HG03066 (cell line): ENCODE data around the gene RHBDL3.
A peak's percentile ranks its signal among the peaks of the same experiment; 100 is the strongest.

Source experiments
- ATAC-seq: cut with Tn5 transposase; IDR thresholded peaks from one replicate; pipeline ENCODE4 v1.9.1; 2021; ENCODE audit warnings: low read depth; ENCODE audit not compliant: unreplicated experiment

The RHBDL3 gene

GRCh38 chr17:32266389-32267301 is 1.0 kb downstream of the RHBDL3 start:
- ATAC-seq: no peak

- no peak for ATAC-seq
These were observed 2.1 kb downstream of the RHBDL3 start for GRCh38 chr17:32267690-32268205.

- ATAC-seq: no peak
These were observed 3.2 kb downstream of the RHBDL3 start for GRCh38 chr17:32268734-32269288.

- no peak for ATAC-seq
These were observed 3.7 kb downstream of the RHBDL3 start for GRCh38 chr17:32269377-32269776.

GRCh38 chr17:32271844-32272243 is 6.2 kb downstream of the RHBDL3 start:
- ATAC-seq: no peak

GRCh38 chr17:32274101-32274500 is 8.5 kb downstream of the RHBDL3 start:
- ATAC-seq: no peak

GRCh38 chr17:32274643-32275042 is 9.0 kb downstream of the RHBDL3 start:
- no peak for ATAC-seq

- no peak for ATAC-seq
These were observed 9.7 kb downstream of the RHBDL3 start for GRCh38 chr17:32275060-32276042.

- ATAC-seq: peak; percentile 54
These were observed 10.6 kb downstream of the RHBDL3 start for GRCh38 chr17:32276171-32276601.

- ATAC-seq: no peak
These were observed 11.7 kb downstream of the RHBDL3 start for GRCh38 chr17:32277284-32277683.

GRCh38 chr17:32278815-32279214 is 13.2 kb downstream of the RHBDL3 start:
- ATAC-seq: no peak

- ATAC-seq: no peak
These were observed 14.5 kb downstream of the RHBDL3 start for GRCh38 chr17:32279891-32280716.

- no peak for ATAC-seq
These were observed 15.4 kb downstream of the RHBDL3 start for GRCh38 chr17:32281011-32281451.

GRCh38 chr17:32283745-32284201 is 18.1 kb downstream of the RHBDL3 start:
- ATAC-seq: no peak

GRCh38 chr17:32285306-32285705 is 19.7 kb downstream of the RHBDL3 start:
- ATAC-seq: no peak

- ATAC-seq: no peak
These were observed 20.3 kb downstream of the RHBDL3 start for GRCh38 chr17:32285746-32286517.

- no peak for ATAC-seq
These were observed 20.9 kb downstream of the RHBDL3 start for GRCh38 chr17:32286518-32286900.

- no peak for ATAC-seq
These were observed 22.3 kb downstream of the RHBDL3 start for GRCh38 chr17:32287804-32288511.
